Transverse colon (tissue), 4 donors: ENCODE measurements around the gene HSPA4.
"Not testable (repeated sequence)": the region's sequence is repeated elsewhere in the genome, so short reads cannot be mapped to it uniquely, and the experiment has no call there.

Experiments
- CTCF ChIP-seq, 5 experiments: fragments of 200-600 bp in 3 of 5; fragments of 450-650 bp in 2 of 5; sonication (generic) in 3 of 5; IDR thresholded peaks; 1 replicate in 2 of 5; 2 replicates in 3 of 5; pipeline ENCODE4 v1.5.1; 2016 to 2017; ENCODE audit warnings: antibody characterized with exemption in 5 of 5, inconsistent platforms in 3 of 5, mild to moderate bottlenecking in 2 of 5, moderate library complexity in 1 of 5
- EP300 ChIP-seq: sonication (generic); formaldehyde crosslinking; IDR thresholded peaks from one replicate; pipeline ENCODE4 v1.6.1; 2017; ENCODE audit warnings: antibody characterized with exemption, low read depth
- POLR2A ChIP-seq: fragments of 450-650 bp; IDR thresholded peaks from one replicate; pipeline ENCODE4 v1.6.1; 2016; ENCODE audit warnings: antibody characterized with exemption, mild to moderate bottlenecking, moderate library complexity
- POLR2AphosphoS5 ChIP-seq, 3 donors: sonication (generic); formaldehyde crosslinking; IDR thresholded peaks; one replicate each; pipeline ENCODE4 v1.6.1; 2016; ENCODE audit warnings: antibody characterized with exemption in 3 of 3

GRCh38 chr5:133036677-133037076 is 15.1 kb upstream of the HSPA4 start:
- not testable (repeated sequence) for TF ChIP-seq CTCF (IDR thresholded peaks at IDR 0.05); POLR2A; EP300; POLR2AphosphoS5 (IDR thresholded peaks at IDR 0.05)
